ENCODE measurements around the gene GHRHR. TPM values are rescaled to one million over a fixed set of nuclear protein-coding genes. Genes with fewer than 3 reads are reported as not detected.

Gene GHRHR
- total RNA-seq, 1 donor from 2014 or later: not detected

GRCh38 chr7:30934225-30934624 is 29.5 kb upstream of the GHRHR start:
- Mint-ChIP-seq H3K36me3 (ENCODE audit: unreplicated experiment) (no peaks in the 10 kb centered on the region), H3K4me3 (ENCODE audit: unreplicated experiment) (no peak overlapping the region), H3K27me3 (ENCODE audit: unreplicated experiment) (peaks cover 16% of the 10 kb centered on the region), H3K4me1 (ENCODE audit: low read depth, unreplicated experiment) (peaks cover 7% of the 10 kb centered on the region), H3K9me3 (ENCODE audit: unreplicated experiment) (peaks cover 7% of the 10 kb centered on the region), H3K27ac (ENCODE audit: unreplicated experiment) (no peak overlapping the region)
- no peak for DNase-seq
- no peak for TF ChIP-seq CTCF (IDR thresholded peaks at IDR 0.05; ENCODE audit: partially characterized antibody, unreplicated experiment)

DNA sequence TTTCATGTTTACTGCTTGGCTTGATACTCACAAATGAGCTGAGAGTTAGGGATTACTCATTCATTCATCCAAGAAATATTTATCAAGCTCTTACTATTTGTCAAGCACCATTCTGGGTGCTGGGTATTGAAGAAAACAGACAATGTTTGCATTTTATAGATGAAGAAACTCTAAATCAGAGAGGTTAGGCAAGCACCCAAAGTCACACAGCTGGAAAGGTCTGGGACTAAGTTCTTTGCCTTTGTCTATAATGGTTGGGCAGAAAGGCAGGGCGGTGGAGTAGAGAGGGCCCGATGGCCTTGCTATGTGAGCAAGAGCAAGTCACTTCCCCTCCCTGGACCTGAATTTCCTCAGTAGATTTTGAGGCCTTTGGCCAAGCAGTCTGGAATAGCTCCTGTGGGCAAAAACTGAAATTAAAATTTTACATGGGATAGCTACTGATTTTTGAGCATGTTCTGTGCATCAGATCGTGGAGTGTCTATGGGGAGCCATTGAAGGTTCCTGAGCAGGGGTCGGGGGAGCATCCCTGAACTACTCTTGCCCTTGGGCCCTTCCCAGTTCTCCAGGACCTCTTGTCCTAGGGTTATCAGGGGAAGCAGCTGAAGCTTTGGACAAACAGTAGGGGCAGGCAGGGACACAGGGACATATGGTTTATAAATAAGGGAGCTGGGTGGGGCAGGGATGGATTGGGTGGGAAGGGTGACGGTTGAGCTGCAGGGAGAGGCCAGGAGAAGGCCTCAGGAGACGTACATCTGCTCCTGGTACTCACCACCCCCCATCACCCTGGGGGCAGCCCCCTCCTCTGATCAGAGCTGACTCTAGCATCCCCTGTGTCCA is 28.8 kb upstream of the GHRHR start:
- Mint-ChIP-seq H3K4me3 (ENCODE audit: unreplicated experiment) (no peak overlapping the region), H3K27me3 (ENCODE audit: unreplicated experiment) (peaks cover 17% of the 10 kb centered on the region), H3K4me1 (ENCODE audit: low read depth, unreplicated experiment) (peaks cover 7% of the 10 kb centered on the region), H3K36me3 (ENCODE audit: unreplicated experiment) (no peaks in the 10 kb centered on the region), H3K9me3 (ENCODE audit: unreplicated experiment) (peaks cover 7% of the 10 kb centered on the region), H3K27ac (ENCODE audit: unreplicated experiment) (no peak overlapping the region)
- no peak for TF ChIP-seq CTCF (IDR thresholded peaks at IDR 0.05; ENCODE audit: partially characterized antibody, unreplicated experiment)
- no peak for DNase-seq

- Mint-ChIP-seq H3K9me3 (ENCODE audit: unreplicated experiment) (peaks cover 7% of the 10 kb centered on the region), H3K4me1 (ENCODE audit: low read depth, unreplicated experiment) (peaks cover 4% of the 10 kb centered on the region), H3K36me3 (ENCODE audit: unreplicated experiment) (no peaks in the 10 kb centered on the region), H3K4me3 (ENCODE audit: unreplicated experiment) (no peak overlapping the region), H3K27ac (ENCODE audit: unreplicated experiment) (no peak overlapping the region), H3K27me3 (ENCODE audit: unreplicated experiment) (peaks cover 15% of the 10 kb centered on the region)
- DNase-seq: no peak
- TF ChIP-seq CTCF (IDR thresholded peaks at IDR 0.05; ENCODE audit: partially characterized antibody, unreplicated experiment): no peak
Measured at GRCh38 chr7:30935569-30935877, 28.2 kb upstream of the GHRHR start.

DNA sequence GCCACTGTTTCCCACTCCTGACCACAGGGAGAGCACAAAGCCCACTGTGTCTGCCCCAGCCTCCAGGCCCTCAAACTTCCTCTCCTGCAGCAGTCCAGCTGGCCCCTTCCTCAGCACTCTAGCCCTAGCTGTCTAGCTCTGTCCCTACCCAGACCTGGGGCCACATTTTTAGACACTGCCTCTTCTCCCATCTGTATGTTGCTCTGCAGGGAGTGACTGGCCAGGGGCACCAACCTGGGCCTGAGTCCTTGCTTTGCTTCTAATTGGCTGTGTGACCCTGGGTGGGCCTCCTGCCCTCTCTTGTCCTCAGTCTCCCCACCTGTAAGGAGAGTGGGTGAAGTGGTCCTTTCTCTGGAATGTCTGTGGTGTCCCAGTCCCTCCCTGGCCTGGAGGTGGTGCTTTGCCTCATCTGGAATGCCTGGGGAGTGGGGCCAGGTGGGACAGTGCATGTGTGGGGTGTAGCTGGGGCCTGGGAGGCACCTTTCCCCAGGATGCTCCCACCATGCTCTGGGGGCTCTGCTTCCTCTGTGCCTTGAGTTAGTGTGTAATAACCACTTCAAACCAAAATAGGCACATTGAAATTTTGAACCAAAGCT is 27.0 kb upstream of the GHRHR start:
- no peak for TF ChIP-seq CTCF (IDR thresholded peaks at IDR 0.05; ENCODE audit: partially characterized antibody, unreplicated experiment)
- Mint-ChIP-seq H3K9me3 (ENCODE audit: unreplicated experiment) (peaks cover 7% of the 10 kb centered on the region), H3K36me3 (ENCODE audit: unreplicated experiment) (no peaks in the 10 kb centered on the region), H3K27ac (ENCODE audit: unreplicated experiment) (no peak overlapping the region), H3K27me3 (ENCODE audit: unreplicated experiment) (peaks cover 12% of the 10 kb centered on the region), H3K4me1 (ENCODE audit: low read depth, unreplicated experiment) (peaks cover 3% of the 10 kb centered on the region), H3K4me3 (ENCODE audit: unreplicated experiment) (no peak overlapping the region)
- no peak for DNase-seq

GRCh38 chr7:30937416-30937815 is 26.3 kb upstream of the GHRHR start:
- TF ChIP-seq CTCF (IDR thresholded peaks at IDR 0.05; ENCODE audit: partially characterized antibody, unreplicated experiment): no peak
- Mint-ChIP-seq H3K9me3 (ENCODE audit: unreplicated experiment) (peaks cover 5% of the 10 kb centered on the region), H3K27me3 (ENCODE audit: unreplicated experiment) (peaks cover 11% of the 10 kb centered on the region), H3K4me3 (ENCODE audit: unreplicated experiment) (no peak overlapping the region), H3K36me3 (ENCODE audit: unreplicated experiment) (no peaks in the 10 kb centered on the region), H3K27ac (ENCODE audit: unreplicated experiment) (no peak overlapping the region), H3K4me1 (ENCODE audit: low read depth, unreplicated experiment) (peaks cover 3% of the 10 kb centered on the region)
- no peak for DNase-seq

All from glutamatergic neuron (in vitro differentiated cells).